H7 (cell line): Measurements from ENCODE around the gene PCDHGA4. TPM values are rescaled to one million over a fixed set of nuclear protein-coding genes. Genes with fewer than 3 reads are reported as not detected.
A peak's percentile ranks its signal among the peaks of the same experiment; 100 is the strongest.
"Not testable (repeated sequence)": the region's sequence is repeated elsewhere in the genome, so short reads cannot be mapped to it uniquely, and the experiment has no call there.

Experiments
- DNase-seq: peaks from one replicate; pipeline ENCODE4 v3.0.0; 2012
- H3K27me3 ChIP-seq: 2 replicates; pipeline ENCODE4 v1.6.0; 2011; ENCODE audit warnings: mild to moderate bottlenecking, low read length; ENCODE audit not compliant: control insufficient read depth, insufficient read depth
- H3K36me3 ChIP-seq: replicated peaks from 2 replicates; pipeline ENCODE4 v1.5.1; 2011; ENCODE audit warnings: low read length; ENCODE audit not compliant: control insufficient read depth, insufficient read depth
- H3K4me3 ChIP-seq: 2 replicates; pipeline ENCODE4 v1.5.1; 2011; ENCODE audit warnings: low read depth, mild to moderate bottlenecking, control low read depth, low read length, moderate library complexity; ENCODE audit not compliant: insufficient read depth
- total RNA-seq: library from RNA; depleted of rRNA; stranded (reverse); fragments of >200 nt; shearing (Covaris generic); gene quantifications from 2 replicates; pipeline ENCODE4 v1.2.3, GENCODE V29; 2014; rRNA removed

Gene PCDHGA4
- total RNA-seq = 0.03 TPM in 1 of 2 replicates, not detected in the other

GRCh38 chr5:141354900-141355469 lies at the start of gene PCDHGA4:
Gene PCDHGA4 (plus strand): TSS chr5:141355021. CDS start chr5:141355108, 87 bp downstream.
- Histone ChIP-seq H3K36me3 (no peaks in the 10 kb centered on the region), H3K27me3 (no peaks in the 10 kb centered on the region), H3K4me3 (no peak within 1 kb of the TSS)
- no peak for DNase-seq

GRCh38 chr5:141306630-141307029 lies 48.2 kb upstream of the PCDHGA4 start:
- no peak for DNase-seq
- no peak overlapping the region for H3K4me3 ChIP-seq
- no peaks in the 10 kb centered on the region for H3K36me3 ChIP-seq
- no peaks in the 10 kb centered on the region for H3K27me3 ChIP-seq

- no peak for DNase-seq
- Histone ChIP-seq H3K36me3 (peaks cover 1% of the 10 kb centered on the region), H3K27me3 (no peaks in the 10 kb centered on the region), H3K4me3 (no peak overlapping the region)
Observed at GRCh38 chr5:141313711-141314110, 41.1 kb upstream of the PCDHGA4 start.

GRCh38 chr5:141316963-141317362 lies 37.9 kb upstream of the PCDHGA4 start:
- peaks cover 13% of the 10 kb centered on the region for H3K36me3 ChIP-seq
- H3K27me3 ChIP-seq, DNase-seq, H3K4me3 ChIP-seq: not testable (repeated sequence)

GRCh38 chr5:141319202-141319601 lies 35.6 kb upstream of the PCDHGA4 start:
- no peaks in the 10 kb centered on the region for H3K27me3 ChIP-seq
- H3K4me3 ChIP-seq = no peak overlapping the region
- no peak for DNase-seq
- peaks cover 13% of the 10 kb centered on the region for H3K36me3 ChIP-seq

- no peak for DNase-seq
- peak overlapping the region; percentile 95 for H3K4me3 ChIP-seq
- H3K36me3 ChIP-seq = peaks cover 13% of the 10 kb centered on the region
- no peaks in the 10 kb centered on the region for H3K27me3 ChIP-seq
Observed at GRCh38 chr5:141319699-141320098, 35.1 kb upstream of the PCDHGA4 start.

GRCh38 chr5:141320225-141321169 lies 34.3 kb upstream of the PCDHGA4 start, which contains the start of gene TAF7:
Gene TAF7 (minus strand): TSS chr5:141320784. CDS start chr5:141320044, 740 bp downstream.
- DNase-seq = peak; percentile 96
- peaks cover 13% of the 10 kb centered on the region for H3K36me3 ChIP-seq
- no peaks in the 10 kb centered on the region for H3K27me3 ChIP-seq
- H3K4me3 ChIP-seq = peak within 1 kb of the TSS; percentile 95

- peaks cover 13% of the 10 kb centered on the region for H3K36me3 ChIP-seq
- no peak for DNase-seq
- H3K27me3 ChIP-seq = no peaks in the 10 kb centered on the region
- H3K4me3 ChIP-seq = no peak overlapping the region
Observed at GRCh38 chr5:141322261-141322660, 32.6 kb upstream of the PCDHGA4 start.

- DNase-seq = peak; percentile 68
- H3K27me3 ChIP-seq = no peaks in the 10 kb centered on the region
- no peaks in the 10 kb centered on the region for H3K36me3 ChIP-seq
- peak overlapping the region; percentile 23; the same call in 1 of the 2 replicates for H3K4me3 ChIP-seq
Observed at GRCh38 chr5:141326088-141326854, 28.6 kb upstream of the PCDHGA4 start.

GRCh38 chr5:141328231-141328630 lies 26.6 kb upstream of the PCDHGA4 start:
- Histone ChIP-seq H3K4me3 (no peak overlapping the region), H3K27me3 (no peaks in the 10 kb centered on the region), H3K36me3 (no peaks in the 10 kb centered on the region)
- DNase-seq = no peak

- no peak for DNase-seq
Observed at GRCh38 chr5:141330299-141331080, 24.3 kb upstream of the PCDHGA4 start, which contains the start of gene PCDHGA1. Gene PCDHGA1 (plus strand): TSS chr5:141330514.

GRCh38 chr5:141332571-141332970 lies 22.2 kb upstream of the PCDHGA4 start:
- H3K4me3 ChIP-seq, DNase-seq, H3K27me3 ChIP-seq, H3K36me3 ChIP-seq: not testable (repeated sequence)

More at GRCh38 chr5:141330299-141331080, 24.3 kb upstream of the PCDHGA4 start, which contains the start of gene PCDHGA1:
- Histone ChIP-seq H3K36me3 (no peaks in the 10 kb centered on the region), H3K4me3 (no peak within 1 kb of the TSS), H3K27me3 (no peaks in the 10 kb centered on the region)

GRCh38 chr5:141338538-141339306 lies 16.1 kb upstream of the PCDHGA4 start, which contains the start of gene PCDHGA2:
Gene PCDHGA2 (plus strand): TSS chr5:141338760.
- Histone ChIP-seq H3K36me3 (no peaks in the 10 kb centered on the region), H3K4me3 (no peak within 1 kb of the TSS), H3K27me3 (no peaks in the 10 kb centered on the region)
- peak; percentile 61 for DNase-seq
